GM12878 (cell line): ENCODE data around the gene RCAN1. TPM values are rescaled to one million over a fixed set of nuclear protein-coding genes. Genes with fewer than 3 reads are reported as not detected.
A peak's percentile ranks its signal among the peaks of the same experiment; 100 is the strongest.

Experiments
- ASH2L ChIP-seq: fragments of 300-600, 200-600 bp; sonication (generic); IDR thresholded peaks from 2 replicates; pipeline ENCODE4 v1.6.1; 2017; ENCODE audit warnings: low read depth, mild to moderate bottlenecking, borderline replicate concordance
- BHLHE40 ChIP-seq, 2 experiments: fragments of 450-650 bp in 1 of 2; IDR thresholded peaks; 2 replicates each; pipeline ENCODE4 v1.6.1; 2011 to 2017; ENCODE audit warnings: low read depth in 2 of 2, borderline replicate concordance in 1 of 2, improper control_type of control experiment in 1 of 2, low read length in 1 of 2, mild to moderate bottlenecking in 1 of 2
- CHD1 ChIP-seq: IDR thresholded peaks from 2 replicates; pipeline ENCODE4 v1.6.1; 2012; ENCODE audit warnings: low read depth, low read length, improper control_type of control experiment
- CREM ChIP-seq: IDR thresholded peaks from 2 replicates; pipeline ENCODE4 v1.6.1; 2014; ENCODE audit warnings: antibody characterized with exemption, low read depth
- DPF2 ChIP-seq: fragments of 450-650 bp; IDR thresholded peaks from 2 replicates; pipeline ENCODE4 v1.6.1; 2017; ENCODE audit warnings: mild to moderate bottlenecking
- HDAC2 ChIP-seq: fragments of 200-600 bp; sonication (generic); IDR thresholded peaks from 2 replicates; pipeline ENCODE4 v1.6.1; 2017
- HDGF ChIP-seq: fragments of 450-650 bp; IDR thresholded peaks from 2 replicates; pipeline ENCODE4 v1.6.1; 2016; ENCODE audit warnings: antibody characterized with exemption
- LARP7 ChIP-seq: fragments of 450-650 bp; IDR thresholded peaks from 2 replicates; pipeline ENCODE4 v1.6.1; 2017; ENCODE audit warnings: mild to moderate bottlenecking
- NBN ChIP-seq: fragments of 450-650 bp; IDR thresholded peaks from 2 replicates; pipeline ENCODE4 v1.6.1; 2016
- RAD51 ChIP-seq: fragments of 450-650 bp; IDR thresholded peaks from 2 replicates; pipeline ENCODE4 v1.6.1; 2016; ENCODE audit warnings: moderate library complexity, mild to moderate bottlenecking, inconsistent platforms
- SREBF1 ChIP-seq: IDR thresholded peaks from 2 replicates; pipeline ENCODE4 v1.6.1; 2012; ENCODE audit warnings: mild to moderate bottlenecking, low read length
- TCF7 ChIP-seq: IDR thresholded peaks from 2 replicates; pipeline ENCODE4 v1.6.1; 2014; ENCODE audit warnings: antibody characterized with exemption, borderline replicate concordance
- USF2 ChIP-seq: IDR thresholded peaks from 2 replicates; pipeline ENCODE4 v1.6.1; 2011; ENCODE audit warnings: low read depth, low read length, improper control_type of control experiment, borderline replicate concordance
- YY1 ChIP-seq: IDR thresholded peaks from 2 replicates; pipeline ENCODE4 v1.6.1; 2011; ENCODE audit warnings: low read depth, mild to moderate bottlenecking, low read length
- ZBTB4 ChIP-seq: fragments of 450-650 bp; formaldehyde crosslinking; IDR thresholded peaks from 2 replicates; pipeline ENCODE4 v1.4.0; 2022; ENCODE audit warnings: mild to moderate bottlenecking, moderate library complexity
- ZNF217 ChIP-seq: fragments of 450-650 bp; IDR thresholded peaks from 2 replicates; pipeline ENCODE4 v1.6.1; 2017; ENCODE audit warnings: antibody characterized with exemption, mild to moderate bottlenecking
- ZNF592 ChIP-seq: fragments of 450-650 bp; IDR thresholded peaks from 2 replicates; pipeline ENCODE4 v1.6.1; 2017; ENCODE audit warnings: mild to moderate bottlenecking, moderate library complexity
- ZNF687 ChIP-seq: fragments of 450-650 bp; IDR thresholded peaks from 2 replicates; pipeline ENCODE4 v1.6.1; 2017; ENCODE audit warnings: mild to moderate bottlenecking, moderate library complexity
- polyA plus RNA-seq, 11 experiments: library from polyadenylated mRNA; depleted of rRNA in 4 of 11; unstranded in 6 of 11; stranded (reverse) in 5 of 11; fragments of >200 nt; fragmentation: Nextera tagmentation in 4 of 11; fragmentation: Illumina TruSeq in 1 of 11; extraction: Ambion mirVana in 4 of 11; extraction: Trizol in 1 of 11; gene quantifications; 1 replicate in 1 of 11; 2 replicates in 10 of 11; pipeline versions ENCODE4 v1.2.1 to v1.2.3, GENCODE V29; 2011 to 2016; ENCODE audit warnings: inconsistent platforms in 2 of 11, missing spikeins in 2 of 11, low read depth in 1 of 11
- total RNA-seq, 4 experiments: library from RNA; depleted of rRNA in 3 of 4; stranded (reverse); fragments of >200 nt in 3 of 4; fragmentation: Illumina TruSeq in 1 of 4; extraction: Trizol in 1 of 4; gene quantifications; 2 replicates each; pipeline versions ENCODE4 v1.2.1 to v1.2.3, GENCODE V29; 2013 to 2021

RCAN1 gene
- total and polyA plus RNA-seq, 10 of the 15 experiments (the other 5 are each of a cell fraction or from before 2014, with no cell fraction given): 2.8 to 12.9 (median 10.5) TPM

GRCh38 chr21:34639882-34640788 lies 25.2 kb upstream of the RCAN1 start (continued):
- peak; percentile 66; the same call in 1 of the 2 replicates for TF ChIP-seq ZNF687
- peak; percentile 62; the same call in 1 of the 2 replicates for TF ChIP-seq CREM
- TF ChIP-seq ZNF592: no peak
- TF ChIP-seq CHD1: no peak
- no peak for TF ChIP-seq YY1
- no peak for TF ChIP-seq SREBF1
- TF ChIP-seq ASH2L: peak; percentile 40; the same call in 1 of the 2 replicates
- TF ChIP-seq DPF2: peak; percentile 68
- TF ChIP-seq TCF7: peak; percentile 40; the same call in 1 of the 2 replicates
- TF ChIP-seq USF2: no peak
- TF ChIP-seq HDAC2: no peak
- TF ChIP-seq LARP7: no peak
- peak in 1 of 2 experiments; percentile 13; a peak in 1 of 4 replicates for TF ChIP-seq BHLHE40 (IDR thresholded peaks at IDR 0.05; ENCODE audit: borderline replicate concordance in 1 of 2, low read depth in 2 of 2, low read length in 1 of 2)
- no peak for TF ChIP-seq ZBTB4 (CRISPR knock-in tag)
- no peak for TF ChIP-seq HDGF
- TF ChIP-seq NBN: 0 out of 2 replicates have a peak, but pooled peaks have one; percentile 45
- TF ChIP-seq RAD51: peak; percentile 54
- 0 out of 2 replicates have a peak, but pooled peaks have one; percentile 12 for TF ChIP-seq ZNF217
